ENCODE data around the gene CBFA2T2. TPM values are rescaled to one million over a fixed set of nuclear protein-coding genes. Genes with fewer than 3 reads are reported as not detected.
"Not testable (repeated sequence)": the region's sequence is repeated elsewhere in the genome, so short reads cannot be mapped to it uniquely, and the experiment has no call there.

The CBFA2T2 gene
- total RNA-seq: 10 to 100 TPM in 1 of 2 donors, 1 to 10 TPM in 1; 8.3 to 10.7 TPM
- long read RNA-seq, partial matches to known transcripts: 1 of 4 reads
- long read RNA-seq, other reads (novel, unspliced or antisense): 3 of 4 reads

DNA sequence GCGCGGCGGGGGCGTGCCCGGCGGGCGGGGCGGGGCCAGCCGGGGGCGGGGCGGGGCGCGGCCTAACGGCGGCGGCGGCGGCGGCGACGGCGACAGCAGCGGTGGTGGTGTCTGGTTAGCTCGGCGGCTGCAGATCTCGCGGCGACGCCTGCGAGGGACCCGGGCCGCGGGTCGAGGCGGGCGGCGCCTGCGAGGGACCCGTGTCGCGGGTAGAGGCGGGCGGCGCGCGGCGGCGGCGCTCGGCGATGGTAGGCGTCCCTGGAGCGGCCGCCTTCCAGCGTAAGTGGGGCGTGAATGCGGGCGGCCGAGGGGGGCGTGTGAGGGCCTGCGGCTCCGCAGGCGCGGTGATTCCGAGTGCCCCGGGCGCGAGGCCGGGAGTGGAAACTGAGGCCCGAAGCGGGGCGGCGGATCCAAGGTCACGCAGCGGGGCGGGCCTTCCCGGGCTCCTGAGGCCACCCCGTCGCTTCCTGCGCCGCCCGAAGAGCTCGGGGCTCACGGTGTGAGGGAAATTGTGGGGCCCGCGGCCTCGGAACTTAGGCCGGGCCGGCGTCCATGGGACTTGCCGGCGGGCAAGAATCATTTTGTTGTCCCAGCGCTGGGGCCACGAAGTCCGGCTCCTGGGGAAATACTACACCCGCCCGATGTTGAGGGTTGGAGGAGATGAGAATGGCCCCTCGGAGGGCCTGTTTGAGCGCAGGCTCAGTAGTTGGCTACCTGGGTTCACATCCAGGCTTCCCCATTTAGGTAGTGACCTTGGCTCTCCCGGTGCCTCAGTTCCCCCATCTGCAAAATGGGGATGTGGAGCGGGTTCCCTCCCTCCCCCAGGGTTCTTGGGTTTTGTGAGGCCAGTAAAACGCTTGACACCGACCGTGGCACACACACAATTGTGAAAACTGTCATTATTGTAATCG lies at the start of gene CBFA2T2:
CBFA2T2 (plus strand) TSS at position 74 of the 911 bp plus-strand sequence; CDS start at position 246, 172 bp downstream.
- intact Hi-C loops (cut with DNase I): no loop called here
- DNase-seq: peak; percentile 75
- ATAC-seq: peak; percentile 64

DNA sequence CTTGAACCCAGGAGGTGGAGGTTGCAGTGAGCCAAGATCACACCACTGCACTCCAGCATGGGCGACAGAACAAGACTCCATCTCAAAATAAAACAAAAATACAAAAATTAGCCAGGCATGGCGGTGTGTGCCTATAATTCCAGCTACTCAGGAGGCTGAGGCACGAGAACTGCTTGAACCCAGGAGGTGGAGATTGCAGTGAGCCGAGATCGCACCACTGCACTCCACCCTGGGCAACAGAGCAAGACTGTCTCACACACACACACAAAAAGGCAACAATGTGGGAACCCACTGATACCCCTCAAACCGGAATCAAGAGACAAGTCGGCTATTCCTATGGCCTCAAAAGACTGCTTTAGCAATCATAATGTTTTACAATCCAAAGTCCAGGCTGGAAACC lies 49.3 kb upstream of the CBFA2T2 start:
- DNase-seq; ATAC-seq; intact Hi-C loops (cut with DNase I): not testable (repeated sequence)

DNA sequence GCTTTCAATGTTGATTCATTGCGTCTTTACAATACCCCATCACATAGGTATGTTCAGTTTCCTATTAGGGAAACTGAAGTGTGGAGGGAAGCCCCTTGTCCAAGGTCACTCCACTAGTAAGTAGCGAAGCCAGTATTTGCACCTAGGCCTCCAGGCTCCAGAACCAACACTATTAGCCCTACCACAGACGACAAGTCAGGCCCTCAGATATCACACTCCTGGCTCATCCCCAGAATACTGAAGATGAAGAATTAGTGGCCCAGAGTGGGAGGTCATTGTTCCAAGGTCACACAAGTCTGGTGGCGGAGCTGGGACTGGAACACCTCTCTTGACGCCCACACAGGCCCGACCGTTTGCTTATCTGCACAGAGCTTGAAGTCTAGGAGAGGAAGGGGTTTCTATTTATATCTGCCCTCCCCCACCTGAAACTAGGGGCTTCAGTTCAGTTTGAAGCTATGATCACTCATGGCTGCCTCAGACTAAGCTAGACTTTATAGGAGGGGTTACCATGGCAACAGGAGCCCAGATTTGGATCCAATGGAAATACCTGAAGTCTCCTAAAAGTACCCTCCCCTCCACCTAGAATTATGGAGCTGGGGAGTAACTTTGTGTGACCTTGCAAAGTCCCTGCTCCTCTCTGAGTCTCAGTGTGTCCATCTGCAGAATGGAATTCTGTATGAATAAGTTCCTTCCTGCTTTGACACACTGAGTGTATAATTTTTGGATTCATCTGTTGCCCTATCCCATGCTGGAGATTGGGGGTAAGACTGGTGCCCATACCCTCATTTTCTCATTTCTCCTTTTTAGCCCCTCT lies 48.5 kb upstream of the CBFA2T2 start:
- intact Hi-C loops (cut with DNase I): no loop called here
- DNase-seq (no peak), ATAC-seq (peak; percentile 3 to 7)

DNA sequence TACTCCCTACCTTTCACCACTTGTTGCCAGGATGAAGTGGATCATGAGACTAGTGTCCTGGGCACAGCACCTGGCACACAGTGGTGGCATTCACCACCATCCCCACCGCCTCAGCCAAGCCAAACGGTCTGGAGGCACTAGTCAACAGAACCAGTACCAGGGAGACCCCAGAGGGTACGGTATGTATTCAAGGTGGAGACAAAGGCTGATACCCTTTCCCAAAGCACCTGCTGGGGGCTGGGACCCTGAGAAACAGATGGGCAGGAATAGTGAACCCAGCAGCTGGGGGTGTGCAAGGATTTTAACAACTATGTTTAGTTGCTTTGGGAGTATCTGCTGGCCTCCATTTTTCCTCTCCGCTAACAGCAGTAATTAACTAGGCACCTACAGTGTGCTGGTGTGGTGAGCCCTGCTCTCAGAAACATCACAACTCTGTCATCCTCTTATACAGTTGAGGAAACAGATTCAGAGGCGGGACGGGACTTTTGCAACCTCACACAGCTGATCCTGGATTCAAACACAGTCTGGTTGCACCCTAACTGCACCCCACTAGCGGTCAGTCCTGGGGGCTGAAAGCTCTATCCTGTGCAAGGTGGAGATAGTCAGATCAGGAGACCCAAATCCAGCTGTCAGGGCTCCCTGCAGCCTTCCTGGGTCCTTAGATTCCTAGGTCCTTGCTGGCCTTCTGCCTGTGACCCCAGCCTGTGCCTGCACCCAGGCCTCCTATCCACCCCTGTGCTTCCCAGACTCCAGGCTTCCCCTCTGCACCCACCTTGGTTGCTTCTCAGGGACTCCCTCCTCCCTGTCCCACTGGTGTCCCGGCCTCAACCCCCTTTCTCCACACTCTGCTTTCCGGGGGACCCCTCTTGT lies 47.5 kb upstream of the CBFA2T2 start:
- ATAC-seq (no peak), DNase-seq (no peak)
- intact Hi-C loops (cut with DNase I): no loop called here

DNA sequence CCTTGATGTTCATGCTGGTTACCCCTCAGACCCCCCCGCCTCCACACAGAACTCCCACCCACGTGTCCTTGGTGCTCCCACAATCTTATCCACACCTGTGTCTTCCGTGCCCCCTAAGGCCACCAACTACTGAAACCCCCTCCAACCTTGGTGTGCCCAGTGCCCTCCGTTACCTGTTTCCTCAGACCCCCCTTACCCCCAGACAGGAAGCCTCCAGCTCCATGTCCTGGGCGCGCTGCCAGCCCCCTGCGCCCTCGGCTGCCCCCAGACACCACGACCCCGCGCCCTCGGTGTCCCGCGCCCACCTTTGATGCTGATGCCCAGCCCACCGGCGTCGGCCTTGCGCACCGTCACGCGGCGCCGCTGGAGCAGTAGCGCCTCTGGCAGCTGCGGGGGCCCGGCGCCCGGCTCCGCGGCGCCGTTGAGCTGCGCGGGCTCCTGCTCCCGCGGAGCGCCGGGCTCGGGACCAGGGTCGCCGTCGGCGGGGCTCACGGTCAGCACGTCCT lies 46.8 kb upstream of the CBFA2T2 start:
- ATAC-seq (peak; percentile 3 to 16), DNase-seq (peak; percentile 44)
- intact Hi-C loops (cut with DNase I): no loop called here

DNA sequence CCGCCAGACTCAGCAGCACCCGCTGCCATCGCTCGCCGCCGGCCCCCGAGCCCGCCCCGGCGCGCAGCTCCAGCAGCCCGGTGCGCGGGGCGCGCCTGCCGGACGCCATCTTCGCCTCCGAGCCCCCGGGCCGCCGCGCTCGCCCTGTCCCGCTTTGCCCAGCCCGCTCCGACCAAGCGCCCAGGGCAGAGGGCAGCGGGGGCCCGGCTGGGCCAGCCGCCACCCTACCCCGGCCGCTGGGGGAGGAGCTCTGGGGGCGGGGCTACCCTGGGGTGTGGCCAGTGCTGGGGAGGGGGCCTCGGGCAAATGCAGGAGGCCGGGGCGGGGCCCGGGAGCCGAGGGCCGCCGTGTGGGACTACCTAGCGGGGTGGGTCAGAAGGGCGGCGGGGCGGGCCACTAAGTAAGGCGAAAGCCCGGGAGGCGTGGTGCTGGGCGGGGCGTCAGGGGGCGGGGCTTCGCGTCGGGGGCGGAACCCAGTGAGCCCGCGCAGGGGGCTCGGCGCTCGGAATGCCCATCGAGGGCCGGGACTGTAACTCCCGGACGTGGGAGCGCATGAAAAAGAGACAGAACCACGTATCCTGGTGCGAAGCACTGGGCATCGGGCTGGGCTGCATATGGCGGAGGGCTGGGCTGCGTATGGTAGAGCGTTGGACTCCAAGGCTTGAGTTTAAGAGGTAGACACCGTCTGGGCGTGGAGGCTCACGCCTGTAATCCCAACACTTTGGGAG lies 46.2 kb upstream of the CBFA2T2 start, which contains the start of gene SNTA1:
SNTA1 (minus strand) TSS at position 252 of the 728 bp plus-strand sequence; CDS start at position 109, 143 bp downstream.
- DNase-seq (peak; percentile 94), ATAC-seq (peak; percentile 93 to 95)
- intact Hi-C loops (cut with DNase I): no loop called here

DNA sequence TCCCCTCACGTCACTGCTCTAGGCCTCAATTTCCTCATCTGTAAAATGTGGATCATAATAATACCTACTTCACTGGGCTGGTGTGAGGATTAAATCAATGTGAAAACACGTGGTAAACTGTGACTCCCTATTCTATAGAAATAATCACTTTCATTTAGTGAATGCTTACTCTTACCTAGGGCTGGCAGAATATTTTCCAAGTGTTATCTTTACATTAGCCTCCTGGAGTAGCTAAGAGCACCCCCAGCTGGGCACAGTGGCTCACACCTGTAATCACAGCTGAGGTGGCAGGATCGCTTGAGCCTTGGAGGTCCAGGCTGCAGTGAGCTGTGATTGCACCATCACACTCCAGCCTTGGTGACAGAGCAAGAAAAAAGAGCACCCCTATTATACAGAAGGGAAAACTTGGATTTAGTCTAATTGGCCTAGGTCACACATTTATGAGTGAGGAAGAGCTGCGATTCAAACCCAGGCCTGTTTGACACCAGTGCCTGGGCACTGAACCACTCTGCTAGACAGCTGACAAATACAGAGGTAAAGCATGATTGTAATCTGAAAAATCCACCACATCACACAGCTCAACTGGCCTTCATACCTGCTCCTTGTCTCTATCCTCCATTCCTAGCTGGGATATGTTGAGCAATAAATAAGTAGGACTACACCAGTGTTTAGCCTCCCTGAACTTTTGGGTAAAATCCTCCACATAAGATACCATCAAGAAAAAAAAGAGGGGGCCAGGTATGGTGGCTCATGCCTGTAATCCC lies 44.9 kb upstream of the CBFA2T2 start:
- ATAC-seq (no peak), DNase-seq (no peak)
- intact Hi-C loops (cut with DNase I): no loop called here

DNA sequence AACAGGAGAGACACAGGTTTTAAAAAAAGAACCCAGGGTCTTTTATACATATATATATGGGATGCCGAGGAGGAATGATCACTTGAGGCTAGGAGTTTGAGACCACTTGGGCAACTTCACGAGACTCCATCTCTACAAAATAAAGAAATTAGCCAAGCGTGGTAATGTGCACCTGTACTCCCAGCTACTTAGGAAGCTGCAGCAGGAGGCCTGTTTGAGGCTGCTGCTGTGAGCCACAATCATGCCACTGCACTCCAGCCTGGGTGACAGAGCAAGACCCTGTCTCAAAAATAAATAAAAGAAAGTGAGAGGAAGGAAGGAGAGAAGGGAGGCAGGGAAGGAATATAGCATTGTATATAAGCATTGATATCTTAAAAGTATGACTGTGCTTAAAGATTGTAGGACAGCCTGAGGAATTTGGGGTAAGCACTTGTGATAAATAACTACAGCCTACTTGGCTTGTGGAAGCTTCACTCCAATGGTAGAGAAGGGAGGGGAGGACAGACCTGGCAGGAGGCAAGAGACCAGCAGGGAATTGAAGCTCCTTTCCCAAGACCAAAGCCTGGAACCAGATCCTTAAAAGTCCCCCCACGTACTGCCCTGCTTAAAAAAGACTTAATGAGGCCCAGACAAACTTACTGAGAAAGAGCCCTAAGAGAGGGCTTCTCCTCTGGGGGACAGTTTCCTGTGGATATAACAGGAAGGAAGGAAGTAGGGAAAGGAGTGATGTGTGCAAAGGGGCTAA lies 43.8 kb upstream of the CBFA2T2 start:
- intact Hi-C loops (cut with DNase I): no loop called here
- ATAC-seq (no peak), DNase-seq (no peak)

DNA sequence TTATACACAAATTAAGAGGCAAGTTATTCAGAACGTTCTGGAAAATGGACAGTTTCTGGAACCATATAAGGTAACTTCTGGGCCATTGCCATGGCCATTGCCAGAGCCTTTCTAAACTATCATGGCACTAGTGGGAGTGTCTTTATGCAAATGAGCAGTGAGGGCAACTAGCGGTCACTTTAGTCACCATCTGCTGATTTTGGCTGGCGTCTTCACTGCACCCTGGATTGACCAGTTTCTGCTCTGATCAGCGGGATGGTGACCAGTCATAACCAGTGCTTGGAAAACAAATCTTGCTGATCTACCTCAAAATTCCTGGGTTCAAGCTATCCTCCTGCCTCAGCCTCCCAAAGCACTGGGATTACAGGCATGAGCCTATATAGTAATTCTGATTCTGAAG lies 39.0 kb upstream of the CBFA2T2 start:
- intact Hi-C loops (cut with DNase I): no loop called here
- no peak for DNase-seq
- no peak for ATAC-seq

DNA sequence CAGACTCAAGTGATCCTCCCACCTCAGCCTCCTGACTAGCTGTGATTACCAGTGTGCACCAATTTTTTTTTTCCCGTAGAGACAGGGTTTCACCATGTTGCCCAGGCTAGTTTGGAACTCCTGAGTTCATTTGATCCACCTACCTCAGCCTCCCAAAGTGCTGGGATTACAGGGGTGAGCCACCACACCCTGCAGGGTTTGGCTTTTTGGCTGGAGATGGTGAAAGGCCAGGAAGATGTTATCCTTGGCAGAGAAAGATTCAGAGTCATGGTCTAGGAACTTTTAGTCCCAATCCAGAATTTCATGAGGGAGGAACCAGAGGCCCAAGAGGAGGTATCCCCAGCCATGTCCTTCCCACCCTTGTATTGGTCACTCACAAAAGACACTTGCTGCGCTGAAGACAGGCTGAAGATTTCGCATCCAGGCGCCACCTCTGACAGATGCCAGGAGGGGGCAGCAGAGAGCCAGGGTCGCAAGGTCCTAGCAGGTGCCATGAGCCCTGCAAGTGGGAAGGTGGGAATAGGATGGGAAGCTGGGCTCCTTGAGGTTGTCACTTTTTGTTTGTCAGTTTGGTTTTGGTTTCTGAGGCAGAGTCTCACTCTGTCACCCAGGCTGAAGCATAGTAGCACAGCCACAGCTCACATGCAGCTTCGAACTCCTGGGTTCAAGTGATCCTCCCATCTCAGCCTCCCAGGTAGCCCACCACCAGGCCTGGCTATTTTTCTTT lies 32.8 kb upstream of the CBFA2T2 start:
- DNase-seq: peak; percentile 83
- intact Hi-C loops (cut with DNase I): loop anchor here in 1 of 2 donors (5.0 kb wide), 1 partner anchor 195 kb away; no protein-coding TSS in a partner anchor
- peak; percentile 91 to 96 for ATAC-seq

DNA sequence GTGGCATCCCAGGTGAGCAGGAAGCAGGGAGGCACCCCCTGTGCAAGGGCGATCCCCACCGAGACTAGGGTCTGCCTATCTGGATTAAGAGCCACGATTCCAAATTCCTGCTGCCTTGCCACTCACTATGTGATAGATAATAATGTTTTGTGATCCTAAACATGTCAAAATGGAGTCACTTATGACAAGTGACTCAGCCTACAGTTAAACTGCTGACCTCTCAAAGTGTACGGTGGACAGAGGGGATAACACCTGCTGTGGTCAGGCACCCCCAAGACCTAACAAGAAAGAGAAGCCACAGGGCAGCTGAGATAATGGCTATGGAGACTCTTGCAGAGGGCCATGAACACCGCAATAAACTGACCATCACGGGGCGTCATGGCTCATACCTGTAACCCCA lies 30.3 kb upstream of the CBFA2T2 start:
- ATAC-seq (no peak), DNase-seq (no peak)
- intact Hi-C loops (cut with DNase I): loop anchor here in 1 of 2 donors (5.0 kb wide), 1 partner anchor 193 kb away; no protein-coding TSS in a partner anchor

DNA sequence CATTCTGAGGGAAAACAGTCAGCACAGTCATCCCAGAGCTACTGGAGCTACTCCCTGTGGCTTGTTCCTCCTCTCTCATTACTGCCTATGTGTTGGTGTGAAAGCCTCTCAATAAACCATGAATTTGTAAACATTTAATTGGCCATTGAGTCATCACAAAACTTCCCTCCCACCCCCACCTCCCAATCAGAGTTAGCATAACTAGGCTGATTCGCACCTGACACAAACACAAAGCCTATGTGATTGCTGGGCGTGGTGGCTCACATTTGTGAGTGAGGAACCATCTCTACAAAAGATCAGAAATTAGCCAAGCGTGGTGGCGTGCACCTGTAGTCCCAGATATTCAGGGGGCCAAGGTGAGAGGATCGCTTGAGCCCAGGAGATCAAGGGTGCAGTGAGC lies 29.2 kb upstream of the CBFA2T2 start:
- intact Hi-C loops (cut with DNase I): loop anchor here in 1 of 2 donors (5.0 kb wide), 1 partner anchor 192 kb away; no protein-coding TSS in a partner anchor
- ATAC-seq: no peak
- DNase-seq: no peak

DNA sequence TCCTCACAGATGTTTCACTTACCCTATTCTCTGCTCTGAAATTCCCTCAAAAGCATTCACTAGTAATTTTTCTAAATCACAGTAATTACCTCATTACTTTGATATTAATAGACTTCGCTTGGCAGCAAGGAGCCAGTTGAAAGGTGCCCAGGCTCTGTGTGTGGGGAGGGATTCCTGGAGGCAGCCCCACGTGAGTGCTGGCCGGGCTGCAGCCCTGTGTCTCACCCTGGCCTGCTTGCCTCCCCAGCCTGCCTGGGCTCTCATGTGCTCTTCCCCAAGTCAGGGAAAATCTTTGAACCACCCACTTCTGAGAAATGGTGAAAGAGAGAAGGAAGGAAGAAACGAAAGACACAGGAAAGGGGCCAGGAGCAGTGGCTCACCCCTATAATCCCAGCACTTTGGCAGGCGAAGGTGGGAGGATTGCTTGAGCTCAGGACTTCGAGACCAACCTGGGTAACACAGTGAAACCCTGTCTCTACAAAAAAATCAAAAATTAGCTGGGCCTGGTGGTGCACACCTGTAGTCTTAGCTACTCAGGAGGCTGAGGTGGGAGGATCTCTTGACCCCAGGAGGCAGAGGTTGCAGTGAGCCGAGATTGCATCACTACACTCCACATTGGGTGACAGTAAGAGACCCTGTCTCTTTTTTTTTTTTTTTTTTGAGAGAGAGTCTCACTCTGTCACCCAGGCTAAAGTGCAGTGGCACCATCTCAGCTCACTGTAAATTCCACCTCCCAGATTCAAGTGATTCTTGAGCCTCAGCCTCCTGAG lies 26.4 kb upstream of the CBFA2T2 start:
- intact Hi-C loops (cut with DNase I): loop anchor here in 1 of 2 donors (5.0 kb wide), 1 partner anchor 189 kb away; no protein-coding TSS in a partner anchor
- peak in 1 of 2 donors; percentile 88 for ATAC-seq
- DNase-seq: no peak

DNA sequence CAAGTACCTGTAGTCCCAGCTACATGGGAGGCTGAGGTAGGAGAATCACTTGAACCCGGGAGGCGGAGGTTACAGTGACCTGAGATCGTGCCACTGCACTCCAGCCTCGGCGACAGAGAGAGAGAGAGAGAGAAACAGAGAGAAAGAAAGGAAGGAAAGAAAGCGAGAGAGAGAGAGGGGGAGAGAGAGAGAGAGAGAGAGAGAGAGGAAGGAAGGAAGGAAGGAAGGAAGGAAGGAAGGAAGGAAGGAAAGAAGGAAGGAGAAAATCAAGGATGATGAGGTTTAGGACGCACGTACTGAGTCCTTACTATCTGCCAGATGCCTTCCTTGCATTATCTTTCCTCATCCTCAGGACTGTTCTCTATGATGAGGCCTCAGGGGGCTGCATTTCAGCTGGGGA lies 25.1 kb upstream of the CBFA2T2 start:
- DNase-seq, ATAC-seq: not testable (repeated sequence)
- intact Hi-C loops (cut with DNase I): loop anchor here in 1 of 2 donors (5.0 kb wide), 1 partner anchor 188 kb away; no protein-coding TSS in a partner anchor

Measured in left cardiac atrium (tissue), 4 donors.